Fibroblast of lung (primary cell): ENCODE data around the gene NCOA7. TPM values are rescaled to one million over a fixed set of nuclear protein-coding genes. Genes with fewer than 3 reads are reported as not detected.
A peak's percentile ranks its signal among the peaks of the same experiment; 100 is the strongest.

Experiments
- DNase-seq, 2 donors: peaks; one replicate each; pipeline versions ENCODE4 v3.0.0 to v3.0.0-alpha.2; 2010; ENCODE audit warnings: low read depth in 2 of 2
- H2AFZ ChIP-seq: 2 replicates; pipeline ENCODE4 v1.5.1; 2012; ENCODE audit warnings: low read length, control low read depth, inconsistent platforms
- H3K27ac ChIP-seq: 2 replicates; pipeline ENCODE4 v1.5.1; 2011; ENCODE audit warnings: low read length, control low read depth; ENCODE audit not compliant: insufficient read depth
- H3K27me3 ChIP-seq: 2 replicates; pipeline ENCODE4 v1.5.1; 2011; ENCODE audit warnings: mild to moderate bottlenecking, low read length; ENCODE audit not compliant: control insufficient read depth, insufficient read depth
- H3K36me3 ChIP-seq: 2 replicates; pipeline ENCODE4 v1.5.1; 2011; ENCODE audit warnings: low read length; ENCODE audit not compliant: control insufficient read depth, insufficient read depth
- H3K4me1 ChIP-seq: 2 replicates; pipeline ENCODE4 v1.5.1; 2011; ENCODE audit warnings: low read length; ENCODE audit not compliant: control insufficient read depth, insufficient read depth; ENCODE audit errors: extremely low read depth
- H3K4me2 ChIP-seq: 2 replicates; pipeline ENCODE4 v1.5.1; 2011; ENCODE audit warnings: low read length, control low read depth; ENCODE audit not compliant: insufficient read depth; ENCODE audit errors: extremely low read depth
- H3K4me3 ChIP-seq, 4 experiments: fragments of 200-600 bp in 1 of 4; sonication (generic) in 1 of 4; replicated peaks in 1 of 4; 2 replicates each; pipeline ENCODE4 v1.5.1; 2011 to 2016; ENCODE audit warnings: low read length in 4 of 4, low read depth in 3 of 4, mild to moderate bottlenecking in 3 of 4, control low read depth in 2 of 4, inconsistent platforms in 1 of 4, mixed read lengths in 1 of 4; ENCODE audit not compliant: insufficient read depth in 1 of 4; ENCODE audit errors: control extremely low read depth in 1 of 4
- H3K79me2 ChIP-seq: 2 replicates; pipeline ENCODE4 v1.5.1; 2012; ENCODE audit warnings: mild to moderate bottlenecking, low read length, inconsistent platforms; ENCODE audit not compliant: control insufficient read depth, insufficient read depth
- H3K9ac ChIP-seq: 2 replicates; pipeline ENCODE4 v1.5.1; 2011; ENCODE audit warnings: mild to moderate bottlenecking, low read length, control low read depth; ENCODE audit not compliant: insufficient read depth
- H3K9me3 ChIP-seq: 2 replicates; pipeline ENCODE4 v1.5.1; 2012; ENCODE audit warnings: low read depth, low read length; ENCODE audit not compliant: control insufficient read depth, insufficient read depth
- H4K20me1 ChIP-seq: 2 replicates; pipeline ENCODE4 v1.5.1; 2011; ENCODE audit warnings: low read length; ENCODE audit not compliant: control insufficient read depth, insufficient read depth; ENCODE audit errors: extremely low read depth
- CTCF ChIP-seq, 2 donors: IDR thresholded peaks in 1 of 2; conservative IDR thresholded peaks in 1 of 2; 1 replicate in 1 of 2; 2 replicates in 1 of 2; pipeline ENCODE4 v1.5.1; 2011 to 2012; ENCODE audit warnings: low read length in 2 of 2, control low read depth in 1 of 2, inconsistent platforms in 1 of 2, low read depth in 1 of 2, mild to moderate bottlenecking in 1 of 2
- EZH2 ChIP-seq: IDR thresholded peaks from 2 replicates; pipeline ENCODE4 v1.5.1; 2012; ENCODE audit warnings: low read length, control low read depth, mild to moderate bottlenecking; ENCODE audit errors: missing control alignments
- polyA plus RNA-seq, 2 donors: library from polyadenylated mRNA; depleted of rRNA in 1 of 2; stranded (reverse) in 1 of 2; unstranded in 1 of 2; fragments of >200 nt; gene quantifications; 2 replicates each; pipeline ENCODE4 v1.2.1, GENCODE V29; 2011 to 2012; ENCODE audit warnings: missing spikeins in 1 of 2
- total RNA-seq: library from RNA; depleted of rRNA; stranded (reverse); fragments of >200 nt; gene quantifications from 2 replicates; pipeline ENCODE4 v1.2.1, GENCODE V29; 2014

NCOA7 gene
- total and polyA plus RNA-seq, 2 donors (not counting 1 experiment from before 2014, with no cell fraction given): 13.7 to 49.9 TPM

- no peak for DNase-seq
- TF ChIP-seq EZH2: peak; percentile 36
- TF ChIP-seq CTCF (conservative IDR thresholded peaks at IDR 0.05 in 1 of 2, IDR thresholded peaks at IDR 0.05 in 1 of 2; ENCODE audit: low read depth in 1 of 2, low read length in 2 of 2): no peak
- H2AFZ ChIP-seq: no peak overlapping the region
- no peaks in the 10 kb centered on the region for H3K9me3 ChIP-seq
- H3K4me1 ChIP-seq: peaks cover 10% of the 10 kb centered on the region
- peaks cover 41% of the 10 kb centered on the region for H3K27me3 ChIP-seq
- no peak overlapping the region for H3K4me2 ChIP-seq
- no peaks in the 10 kb centered on the region for H3K36me3 ChIP-seq
- no peak overlapping the region for H3K27ac ChIP-seq
- H3K9ac ChIP-seq: no peak overlapping the region
- H4K20me1 ChIP-seq: no peaks in the 10 kb centered on the region
- H3K79me2 ChIP-seq: no peaks in the 10 kb centered on the region
- H3K4me3 ChIP-seq: no peak overlapping the region
These were observed 45.3 kb upstream of the NCOA7 start for GRCh38 chr6:125745281-125746018.

GRCh38 chr6:125746019-125746414, 44.7 kb upstream of the NCOA7 start:
- H2AFZ ChIP-seq: no peak overlapping the region
- no peak overlapping the region for H3K27ac ChIP-seq
- no peak for DNase-seq
- H3K27me3 ChIP-seq: peaks cover 46% of the 10 kb centered on the region
- H4K20me1 ChIP-seq: no peaks in the 10 kb centered on the region
- no peak overlapping the region for H3K4me3 ChIP-seq
- peaks cover 10% of the 10 kb centered on the region for H3K4me1 ChIP-seq
- no peaks in the 10 kb centered on the region for H3K9me3 ChIP-seq
- TF ChIP-seq EZH2 (peak; percentile 2), CTCF (conservative IDR thresholded peaks at IDR 0.05 in 1 of 2, IDR thresholded peaks at IDR 0.05 in 1 of 2; ENCODE audit: low read depth in 1 of 2, low read length in 2 of 2) (no peak)
- no peaks in the 10 kb centered on the region for H3K79me2 ChIP-seq
- no peaks in the 10 kb centered on the region for H3K36me3 ChIP-seq
- H3K4me2 ChIP-seq: no peak overlapping the region
- no peak overlapping the region for H3K9ac ChIP-seq

GRCh38 chr6:125746731-125747588, 43.8 kb upstream of the NCOA7 start:
- TF ChIP-seq EZH2 (no peak), CTCF (conservative IDR thresholded peaks at IDR 0.05 in 1 of 2, IDR thresholded peaks at IDR 0.05 in 1 of 2; ENCODE audit: low read depth in 1 of 2, low read length in 2 of 2) (no peak)
- Histone ChIP-seq H3K4me3 (peak overlapping the region; percentile 32 to 70 (median 55)), H4K20me1 (no peaks in the 10 kb centered on the region), H3K27me3 (peaks cover 51% of the 10 kb centered on the region), H3K4me1 (peaks cover 10% of the 10 kb centered on the region), H3K4me2 (peak overlapping the region; percentile 73), H3K27ac (no peak overlapping the region), H2AFZ (no peak overlapping the region), H3K79me2 (no peaks in the 10 kb centered on the region), H3K9me3 (no peaks in the 10 kb centered on the region), H3K36me3 (no peaks in the 10 kb centered on the region), H3K9ac (no peak overlapping the region)
- peak; percentile 45 to 50 for DNase-seq
